HL-60 (cell line): ENCODE results near the gene TMEM258.

Source experiments
- CTCF ChIP-seq: IDR thresholded peaks from one replicate; pipeline ENCODE4 v1.5.1; 2011; ENCODE audit warnings: low read length, control low read depth, inconsistent platforms; ENCODE audit not compliant: insufficient read depth
- GABPA ChIP-seq: IDR thresholded peaks from 2 replicates; pipeline ENCODE4 v1.6.1; 2012; ENCODE audit warnings: low read depth

- no peak for TF ChIP-seq CTCF
- TF ChIP-seq GABPA, result no peak
Observed at GRCh38 chr11:61799665-61800284, 7.4 kb upstream of the TMEM258 start.
